GM12878 (cell line): Measurements from ENCODE around the gene DDX56. TPM values are rescaled to one million over a fixed set of nuclear protein-coding genes. Genes with fewer than 3 reads are reported as not detected.

Experiments used
- ATAC-seq: fragments of 200-7000 bp; cut with Tn5 transposase; 3 replicates; pipeline ENCODE4 v1.9.1; 2020; ENCODE audit warnings: mild to moderate bottlenecking, moderate library complexity
- BruUV-seq: library from RNA; stranded (reverse); fragments of 400-500 nt; replicated peaks from 2 replicates; lab custom pipeline; 2021; lab: Mats Ljungman, UMichigan
- CTCF ChIA-PET: fragments of 300-600 bp; sonication (Branson Sonifier 250); formaldehyde crosslinking; extraction: SDS; loops from one replicate; lab custom pipeline; 2021; ENCODE audit warnings: inconsistent platforms; lab: Yijun Ruan, JAX
- POLR2A ChIA-PET: fragments of 350-600 bp; formaldehyde crosslinking; extraction: SDS; loops from one replicate; lab custom pipeline; 2021; ENCODE audit warnings: inconsistent platforms; lab: Charles Lee
- RAD21 ChIA-PET: fragments of 300-600 bp; sonication (Branson Sonifier 250); formaldehyde crosslinking; loops from one replicate; lab custom pipeline; 2023; ENCODE audit warnings: antibody characterized with exemption; ENCODE audit not compliant: unreplicated experiment; lab: Charles Lee
- SMC1A ChIA-PET: fragments of 300-600 bp; sonication (Branson Sonifier 250); formaldehyde crosslinking; loops from one replicate; lab custom pipeline; 2023; ENCODE audit not compliant: unreplicated experiment, uncharacterized antibody; lab: Charles Lee
- DNase-seq: peaks from one replicate; pipeline ENCODE4 v3.0.0-alpha.2; 2011; ENCODE audit warnings: low read depth, low spot score
- FAIRE-seq: peaks from 3 replicates; lab custom pipeline; 2011; peaks lifted over from hg19 to GRCh38; lab: Jason Lieb, UNC
- H2AFZ ChIP-seq: 2 replicates; pipeline ENCODE4 v1.6.0; 2011; ENCODE audit warnings: low read depth, low read length, control low read depth; ENCODE audit not compliant: control insufficient read depth
- H3K27ac ChIP-seq: 2 replicates; pipeline ENCODE4 v1.5.1; 2011; ENCODE audit warnings: control low read depth; ENCODE audit not compliant: control insufficient read depth, insufficient read depth
- H3K27me3 ChIP-seq, 2 experiments: replicated peaks in 1 of 2; 2 replicates each; pipeline versions ENCODE4 v1.6.0 to v1.6.1; 2011; ENCODE audit warnings: low read length in 1 of 2; ENCODE audit not compliant: control insufficient read depth in 2 of 2, insufficient read depth in 2 of 2
- H3K36me3 ChIP-seq, 2 experiments: 2 replicates each; pipeline ENCODE4 v1.5.1; 2011; ENCODE audit warnings: low read length in 1 of 2; ENCODE audit not compliant: control insufficient read depth in 2 of 2, insufficient read depth in 2 of 2
- H3K4me1 ChIP-seq: 2 replicates; pipeline ENCODE4 v1.6.1; 2011; ENCODE audit warnings: mild to moderate bottlenecking, low read length, moderate library complexity, mixed read lengths; ENCODE audit not compliant: control insufficient read depth, insufficient read depth
- H3K4me2 ChIP-seq: 2 replicates; pipeline ENCODE4 v1.6.0; 2011; ENCODE audit warnings: control low read depth; ENCODE audit not compliant: control insufficient read depth, insufficient read depth
- H3K4me3 ChIP-seq: fragments of 200-600 bp; sonication (generic); 2 replicates; pipeline ENCODE4 v1.5.1; 2016
- H3K79me2 ChIP-seq: 2 replicates; pipeline ENCODE4 v1.6.0; 2011; ENCODE audit warnings: low read length; ENCODE audit not compliant: control insufficient read depth, insufficient read depth
- H3K9ac ChIP-seq: 2 replicates; pipeline ENCODE4 v1.8.0; 2011; ENCODE audit warnings: low read length, control low read depth, mixed read lengths; ENCODE audit not compliant: control insufficient read depth, insufficient read depth
- H3K9me3 ChIP-seq: replicated peaks from 3 replicates; pipeline ENCODE4 v1.5.1; 2011; ENCODE audit warnings: mild to moderate bottlenecking, low read length; ENCODE audit not compliant: control insufficient read depth, insufficient read depth
- H4K20me1 ChIP-seq: 2 replicates; pipeline ENCODE4 v1.6.0; 2011; ENCODE audit not compliant: control insufficient read depth, insufficient read depth
- IKZF1 ChIP-seq: fragments of 450-650 bp; conservative IDR thresholded peaks from 2 replicates; pipeline ENCODE4 v1.6.1; 2017; ENCODE audit warnings: antibody characterized with exemption, mild to moderate bottlenecking
- YBX1 ChIP-seq: fragments of 450-650 bp; IDR thresholded peaks from 2 replicates; pipeline ENCODE4 v1.6.1; 2016; ENCODE audit warnings: antibody characterized with exemption
- ZBTB40 ChIP-seq: fragments of 450-650 bp; IDR thresholded peaks from 2 replicates; pipeline ENCODE4 v1.6.1; 2016; ENCODE audit warnings: mild to moderate bottlenecking, moderate library complexity, borderline replicate concordance
- WGBS: methylation state at CpG from one replicate; pipeline ENCODE4 v1.1.6; 2016; ENCODE audit warnings: low lambda C conversion rate; ENCODE audit not compliant: insufficient replicate concordance, insufficient coverage; ENCODE audit errors: missing lambda C conversion rate; 5-methylcytosine and 5-hydroxymethylcytosine counted together
- in situ Hi-C: fragments of 300-500 bp; cut with MboI; formaldehyde crosslinking; loops from 9 replicates; pipeline ENCODE4 v1.14.3; 2018; ENCODE audit warnings: mixed read lengths
- intact Hi-C: fragments of 100-400 bp; cut with micrococcal nuclease; formaldehyde crosslinking; loops from one replicate; pipeline ENCODE4 v1.14.2; 2022; ENCODE audit not compliant: unreplicated experiment
- polyA plus RNA-seq, 11 experiments: library from polyadenylated mRNA; depleted of rRNA in 4 of 11; unstranded in 6 of 11; stranded (reverse) in 5 of 11; fragments of >200 nt; fragmentation: Nextera tagmentation in 4 of 11; fragmentation: Illumina TruSeq in 1 of 11; extraction: Ambion mirVana in 4 of 11; extraction: Trizol in 1 of 11; gene quantifications; 1 replicate in 1 of 11; 2 replicates in 10 of 11; pipeline versions ENCODE4 v1.2.1 to v1.2.3, GENCODE V29; 2011 to 2016; ENCODE audit warnings: inconsistent platforms in 2 of 11, missing spikeins in 2 of 11, low read depth in 1 of 11
- total RNA-seq, 4 experiments: library from RNA; depleted of rRNA in 3 of 4; stranded (reverse); fragments of >200 nt in 3 of 4; fragmentation: Illumina TruSeq in 1 of 4; extraction: Trizol in 1 of 4; gene quantifications; 2 replicates each; pipeline versions ENCODE4 v1.2.1 to v1.2.3, GENCODE V29; 2013 to 2021
- TF ChIP-seq, protein P1 (sequence below): fragments of 450-650 bp; IDR thresholded peaks from 2 replicates; pipeline ENCODE4 v1.6.1; 2017; ENCODE audit warnings: borderline replicate concordance

The DDX56 gene
- total and polyA plus RNA-seq, 10 of the 15 experiments (the other 5 are each of a cell fraction or from before 2014, with no cell fraction given), result 19.8 to 136 (median 81.3) TPM

GRCh38 chr7:44618753-44619152 lies 45.0 kb upstream of the DDX56 start (continued):
- TF ChIP-seq IKZF1, result 0 out of 2 replicates have a peak, but pooled peaks have one; percentile 24
- TF ChIP-seq YBX1, result no peak

DNA sequence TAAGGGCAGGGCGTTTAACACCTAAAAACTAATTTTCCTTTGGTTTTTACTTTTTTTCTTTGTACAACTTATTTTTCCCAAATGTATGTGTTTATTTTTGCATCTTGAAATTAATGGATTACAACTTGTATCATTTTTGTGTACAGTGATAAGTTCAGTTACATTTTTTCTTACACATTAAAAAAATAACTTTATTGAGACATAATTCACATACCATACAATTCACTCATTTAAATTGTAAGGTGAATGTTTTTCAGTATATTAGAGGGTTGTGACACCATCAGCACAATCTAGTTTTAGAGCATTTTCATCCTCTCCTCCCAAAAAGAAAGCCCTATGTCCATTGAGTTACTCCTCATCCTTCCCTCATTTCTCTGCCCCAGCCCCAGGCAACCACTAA lies 44.3 kb upstream of the DDX56 start:
- FAIRE-seq, result no peak
- Histone ChIP-seq H3K4me1 (peaks cover 53% of the 10 kb centered on the region), H3K79me2 (peaks cover 89% of the 10 kb centered on the region), H2AFZ (no peak overlapping the region), H3K4me3 (no peak overlapping the region), H3K36me3 (peaks cover 0 to 9% of the 10 kb centered on the region in 2 experiments; a peak in 2 of 4 replicates), H4K20me1 (no peaks in the 10 kb centered on the region), H3K9ac (0 out of 2 replicates have a peak overlapping the region, but pooled peaks have one; percentile 21), H3K27ac (peak overlapping the region; percentile 65), H3K27me3 (no peaks in the 10 kb centered on the region), H3K4me2 (peak overlapping the region; percentile 50), H3K9me3 (no peaks in the 10 kb centered on the region)
- POLR2A ChIA-PET, result interaction anchor here (0.6 to 3.2 kb wide), 5 partner anchors 11 to 132 kb away, joined by 3 to 28 read pairs (median 9); partner anchors contain the start of genes OGDH and ZMIZ2
- no TSS peak for BruUV-seq
- RAD21 ChIA-PET, result interaction anchor here (1.2 to 10.1 kb wide), 3 partner anchors 11 to 132 kb away, joined by 3 to 130 read pairs (median 5); partner anchors contain the start of gene OGDH
- intact Hi-C loops (no loop called here), in situ Hi-C loops (no loop called here)
- peak; percentile 78 for TF ChIP-seq ZBTB40
- TF ChIP-seq, protein P1, sequence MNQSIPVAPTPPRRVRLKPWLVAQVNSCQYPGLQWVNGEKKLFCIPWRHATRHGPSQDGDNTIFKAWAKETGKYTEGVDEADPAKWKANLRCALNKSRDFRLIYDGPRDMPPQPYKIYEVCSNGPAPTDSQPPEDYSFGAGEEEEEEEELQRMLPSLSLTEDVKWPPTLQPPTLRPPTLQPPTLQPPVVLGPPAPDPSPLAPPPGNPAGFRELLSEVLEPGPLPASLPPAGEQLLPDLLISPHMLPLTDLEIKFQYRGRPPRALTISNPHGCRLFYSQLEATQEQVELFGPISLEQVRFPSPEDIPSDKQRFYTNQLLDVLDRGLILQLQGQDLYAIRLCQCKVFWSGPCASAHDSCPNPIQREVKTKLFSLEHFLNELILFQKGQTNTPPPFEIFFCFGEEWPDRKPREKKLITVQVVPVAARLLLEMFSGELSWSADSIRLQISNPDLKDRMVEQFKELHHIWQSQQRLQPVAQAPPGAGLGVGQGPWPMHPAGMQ, result no peak
- SMC1A ChIA-PET, result interaction anchor here (1.3 to 2.7 kb wide), 4 partner anchors 11 to 19 kb away, joined by 3 to 13 read pairs (median 5); partner anchors contain the start of gene OGDH
- 0% methylated on average over 1 of the region's 1 CpG for WGBS
- ATAC-seq, result no peak
- CTCF ChIA-PET, result no interaction called here
- DNase-seq, result no peak
